ENCODE results near the gene GNB1L.

The GNB1L gene

GRCh38 chr22:19823902-19824211 is 30.8 kb downstream of the GNB1L start:
- no peak overlapping the region for H2AK5ac ChIP-seq (ENCODE audit: low read length, severe bottlenecking)
- peak overlapping the region; percentile 43 for H4K91ac ChIP-seq (ENCODE audit: low read length)
- H3K4me3 ChIP-seq (ENCODE audit: insufficient read depth in 1 of 2, low read depth in 1 of 2, low read length in 2 of 2), result no peak overlapping the region
- WGBS, result 91% methylated on average over 8 of the region's 9 CpGs
- H4K8ac ChIP-seq (ENCODE audit: low read length), result no peak overlapping the region
- H3K27me3 ChIP-seq (ENCODE audit: control insufficient read depth in 1 of 2, insufficient read depth in 1 of 2, low read length in 2 of 2), result no peaks in the 10 kb centered on the region
- H3K27ac ChIP-seq (ENCODE audit: low read length, poor library complexity, severe bottlenecking), result no peak overlapping the region
- no peak overlapping the region for H3K18ac ChIP-seq (ENCODE audit: low read depth in 1 of 2, low read length in 2 of 2)
- H2BK120ac ChIP-seq (ENCODE audit: low read depth, low read length), result no peak overlapping the region
- peaks cover 23% of the 10 kb centered on the region for H3K79me1 ChIP-seq (replicated peaks; ENCODE audit: low read length, poor library complexity, severe bottlenecking)
- no peak overlapping the region for H2BK15ac ChIP-seq (ENCODE audit: low read depth, poor library complexity, severe bottlenecking)
- H3K4me2 ChIP-seq (ENCODE audit: low read length, poor library complexity, severe bottlenecking), result no peak overlapping the region
- no peak overlapping the region for H3K4ac ChIP-seq (ENCODE audit: low read depth in 1 of 2, low read length in 2 of 2)
- H3K4me1 ChIP-seq (ENCODE audit: control insufficient read depth, insufficient read depth, low read depth, low read length), result peaks cover 6% of the 10 kb centered on the region
- H3K14ac ChIP-seq (ENCODE audit: low read length in 2 of 2), result peak overlapping the region in 1 of 2 experiments; percentile 50
- no peak for DNase-seq
- H2AFZ ChIP-seq (ENCODE audit: low read depth, low read length), result no peak overlapping the region
- no peak overlapping the region for H2BK5ac ChIP-seq (ENCODE audit: low read depth, low read length, poor library complexity, severe bottlenecking)
- no peak overlapping the region for H3K23ac ChIP-seq (ENCODE audit: low read length in 2 of 2)
- H2BK12ac ChIP-seq (ENCODE audit: low read length in 2 of 2), result no peak overlapping the region
- H3K36me3 ChIP-seq (ENCODE audit: control insufficient read depth in 1 of 2, insufficient read depth in 2 of 2, low read depth in 1 of 2, low read length in 2 of 2), result peaks cover 0 to 21% of the 10 kb centered on the region in 2 experiments
- no peaks in the 10 kb centered on the region for H3K9me3 ChIP-seq (ENCODE audit: control insufficient read depth, low read length)
- no peak overlapping the region for H3K9ac ChIP-seq (ENCODE audit: low read length)

GRCh38 chr22:19823191-19823901 is 31.3 kb downstream of the GNB1L start:
- Histone ChIP-seq H2BK15ac (ENCODE audit: low read depth, poor library complexity, severe bottlenecking) (no peak overlapping the region), H3K18ac (ENCODE audit: low read depth in 1 of 2, low read length in 2 of 2) (no peak overlapping the region), H4K91ac (ENCODE audit: low read length) (peak overlapping the region; percentile 43), H3K4me3 (ENCODE audit: insufficient read depth in 1 of 2, low read depth in 1 of 2, low read length in 2 of 2) (no peak overlapping the region), H3K27me3 (ENCODE audit: control insufficient read depth in 1 of 2, insufficient read depth in 1 of 2, low read length in 2 of 2) (no peaks in the 10 kb centered on the region), H3K14ac (ENCODE audit: low read length in 2 of 2) (peak overlapping the region in 1 of 2 experiments; percentile 50), H3K4me1 (ENCODE audit: control insufficient read depth, insufficient read depth, low read depth, low read length) (peaks cover 6% of the 10 kb centered on the region), H3K36me3 (ENCODE audit: control insufficient read depth in 1 of 2, insufficient read depth in 2 of 2, low read depth in 1 of 2, low read length in 2 of 2) (peaks cover 0 to 26% of the 10 kb centered on the region in 2 experiments), H3K9ac (ENCODE audit: low read length) (no peak overlapping the region), H2BK5ac (ENCODE audit: low read depth, low read length, poor library complexity, severe bottlenecking) (no peak overlapping the region), H2BK120ac (ENCODE audit: low read depth, low read length) (no peak overlapping the region), H2AK5ac (ENCODE audit: low read length, severe bottlenecking) (no peak overlapping the region), H3K9me3 (ENCODE audit: control insufficient read depth, low read length) (no peaks in the 10 kb centered on the region), H3K4ac (ENCODE audit: low read depth in 1 of 2, low read length in 2 of 2) (no peak overlapping the region), H2BK12ac (ENCODE audit: low read length in 2 of 2) (no peak overlapping the region), H3K4me2 (ENCODE audit: low read length, poor library complexity, severe bottlenecking) (no peak overlapping the region), H2AFZ (ENCODE audit: low read depth, low read length) (no peak overlapping the region), H3K79me1 (replicated peaks; ENCODE audit: low read length, poor library complexity, severe bottlenecking) (peaks cover 22% of the 10 kb centered on the region), H3K23ac (ENCODE audit: low read length in 2 of 2) (no peak overlapping the region), H4K8ac (ENCODE audit: low read length) (peak overlapping the region; percentile 7), H3K27ac (ENCODE audit: low read length, poor library complexity, severe bottlenecking) (no peak overlapping the region)
- 86% methylated on average over 11 of the region's 11 CpGs for WGBS
- DNase-seq, result no peak

GRCh38 chr22:19822301-19823117 is 32.2 kb downstream of the GNB1L start:
- no peak overlapping the region for H2BK15ac ChIP-seq (ENCODE audit: low read depth, poor library complexity, severe bottlenecking)

GRCh38 chr22:19821523-19822300 is 33.0 kb downstream of the GNB1L start:
- no peak overlapping the region for H3K18ac ChIP-seq (ENCODE audit: low read depth in 1 of 2, low read length in 2 of 2)
- H3K4me3 ChIP-seq (ENCODE audit: insufficient read depth in 1 of 2, low read depth in 1 of 2, low read length in 2 of 2), result no peak overlapping the region
- no peak overlapping the region for H2AK5ac ChIP-seq (ENCODE audit: low read length, severe bottlenecking)
- no peak overlapping the region for H2BK5ac ChIP-seq (ENCODE audit: low read depth, low read length, poor library complexity, severe bottlenecking)
- no peak overlapping the region for H4K91ac ChIP-seq (ENCODE audit: low read length)
- H3K4me1 ChIP-seq (ENCODE audit: control insufficient read depth, insufficient read depth, low read depth, low read length), result peaks cover 6% of the 10 kb centered on the region
- no peak overlapping the region for H2BK15ac ChIP-seq (ENCODE audit: low read depth, poor library complexity, severe bottlenecking)
- no peak overlapping the region for H2BK12ac ChIP-seq (ENCODE audit: low read length in 2 of 2)
- no peak for DNase-seq
- no peaks in the 10 kb centered on the region for H3K27me3 ChIP-seq (ENCODE audit: control insufficient read depth in 1 of 2, insufficient read depth in 1 of 2, low read length in 2 of 2)
- no peak overlapping the region for H3K14ac ChIP-seq (ENCODE audit: low read length in 2 of 2)
- WGBS, result 96% methylated on average over 20 of the region's 20 CpGs
- no peak overlapping the region for H2AFZ ChIP-seq (ENCODE audit: low read depth, low read length)
- no peaks in the 10 kb centered on the region for H3K9me3 ChIP-seq (ENCODE audit: control insufficient read depth, low read length)
- no peak overlapping the region for H3K27ac ChIP-seq (ENCODE audit: low read length, poor library complexity, severe bottlenecking)
- H3K36me3 ChIP-seq (ENCODE audit: control insufficient read depth in 1 of 2, insufficient read depth in 2 of 2, low read depth in 1 of 2, low read length in 2 of 2), result peaks cover 0 to 32% of the 10 kb centered on the region in 2 experiments
- H3K4ac ChIP-seq (ENCODE audit: low read depth in 1 of 2, low read length in 2 of 2), result no peak overlapping the region
- H2BK120ac ChIP-seq (ENCODE audit: low read depth, low read length), result no peak overlapping the region
- no peak overlapping the region for H3K9ac ChIP-seq (ENCODE audit: low read length)
- no peak overlapping the region for H4K8ac ChIP-seq (ENCODE audit: low read length)
- peaks cover 19% of the 10 kb centered on the region for H3K79me1 ChIP-seq (replicated peaks; ENCODE audit: low read length, poor library complexity, severe bottlenecking)
- H3K4me2 ChIP-seq (ENCODE audit: low read length, poor library complexity, severe bottlenecking), result no peak overlapping the region
- no peak overlapping the region for H3K23ac ChIP-seq (ENCODE audit: low read length in 2 of 2)

More at GRCh38 chr22:19822301-19823117, 32.2 kb downstream of the GNB1L start:
- no peaks in the 10 kb centered on the region for H3K9me3 ChIP-seq (ENCODE audit: control insufficient read depth, low read length)
- H2AK5ac ChIP-seq (ENCODE audit: low read length, severe bottlenecking), result no peak overlapping the region
- no peak overlapping the region for H3K4me2 ChIP-seq (ENCODE audit: low read length, poor library complexity, severe bottlenecking)
- no peak overlapping the region for H3K27ac ChIP-seq (ENCODE audit: low read length, poor library complexity, severe bottlenecking)
- no peak overlapping the region for H3K18ac ChIP-seq (ENCODE audit: low read depth in 1 of 2, low read length in 2 of 2)
- H3K4me3 ChIP-seq (ENCODE audit: insufficient read depth in 1 of 2, low read depth in 1 of 2, low read length in 2 of 2), result no peak overlapping the region
- H3K4ac ChIP-seq (ENCODE audit: low read depth in 1 of 2, low read length in 2 of 2), result no peak overlapping the region
- H4K91ac ChIP-seq (ENCODE audit: low read length), result no peak overlapping the region
- H3K23ac ChIP-seq (ENCODE audit: low read length in 2 of 2), result no peak overlapping the region
- H2BK12ac ChIP-seq (ENCODE audit: low read length in 2 of 2), result no peak overlapping the region
- H3K36me3 ChIP-seq (ENCODE audit: control insufficient read depth in 1 of 2, insufficient read depth in 2 of 2, low read depth in 1 of 2, low read length in 2 of 2), result peaks cover 0 to 32% of the 10 kb centered on the region in 2 experiments
- no peak overlapping the region for H2BK5ac ChIP-seq (ENCODE audit: low read depth, low read length, poor library complexity, severe bottlenecking)
- DNase-seq, result no peak
- no peak overlapping the region for H4K8ac ChIP-seq (ENCODE audit: low read length)
- no peak overlapping the region for H3K9ac ChIP-seq (ENCODE audit: low read length)
- H3K79me1 ChIP-seq (replicated peaks; ENCODE audit: low read length, poor library complexity, severe bottlenecking), result peaks cover 19% of the 10 kb centered on the region
- H2BK120ac ChIP-seq (ENCODE audit: low read depth, low read length), result no peak overlapping the region
- no peak overlapping the region for H2AFZ ChIP-seq (ENCODE audit: low read depth, low read length)
- peaks cover 6% of the 10 kb centered on the region for H3K4me1 ChIP-seq (ENCODE audit: control insufficient read depth, insufficient read depth, low read depth, low read length)
- H3K27me3 ChIP-seq (ENCODE audit: control insufficient read depth in 1 of 2, insufficient read depth in 1 of 2, low read length in 2 of 2), result no peaks in the 10 kb centered on the region
- H3K14ac ChIP-seq (ENCODE audit: low read length in 2 of 2), result no peak overlapping the region
- 93% methylated on average over 13 of the region's 18 CpGs for WGBS
